ENCODE measurements around the gene FBXW8.

FBXW8 gene

GRCh38 chr12:116955382-116956021 lies 44.8 kb downstream of the FBXW8 start:
- DNase-seq (ENCODE audit: low spot score), result no peak

- no peak for DNase-seq (ENCODE audit: low spot score)
These were observed 47.9 kb downstream of the FBXW8 start for GRCh38 chr12:116958402-116959197.

- no peak for DNase-seq (ENCODE audit: low spot score)
These were observed 48.4 kb downstream of the FBXW8 start for GRCh38 chr12:116959198-116959460.

- no peak for DNase-seq (ENCODE audit: low spot score)
These were observed 49.2 kb downstream of the FBXW8 start for GRCh38 chr12:116959845-116960514.

- no peak for DNase-seq (ENCODE audit: low spot score)
These were observed 51.4 kb downstream of the FBXW8 start for GRCh38 chr12:116962197-116962596.

GRCh38 chr12:116962783-116963356 lies 52.1 kb downstream of the FBXW8 start:
- DNase-seq (ENCODE audit: low spot score), result no peak

- DNase-seq (ENCODE audit: low spot score), result peak; percentile 77
These were observed 53.6 kb downstream of the FBXW8 start for GRCh38 chr12:116964054-116965050.

GRCh38 chr12:116968986-116969385 lies 58.2 kb downstream of the FBXW8 start:
- DNase-seq (ENCODE audit: low spot score), result no peak

GRCh38 chr12:116969615-116970585 lies 59.1 kb downstream of the FBXW8 start:
- DNase-seq (ENCODE audit: low spot score), result peak; percentile 84

- DNase-seq (ENCODE audit: low spot score), result no peak
These were observed 60.5 kb downstream of the FBXW8 start for GRCh38 chr12:116971222-116971621.

GRCh38 chr12:116975779-116976393 lies 65.1 kb downstream of the FBXW8 start:
- DNase-seq (ENCODE audit: low spot score), result no peak

GRCh38 chr12:116977465-116978380 lies 67.0 kb downstream of the FBXW8 start:
- DNase-seq (ENCODE audit: low spot score), result no peak

- no peak for DNase-seq (ENCODE audit: low spot score)
These were observed 68.2 kb downstream of the FBXW8 start for GRCh38 chr12:116978791-116979508.

- DNase-seq (ENCODE audit: low spot score), result no peak
These were observed 69.3 kb downstream of the FBXW8 start for GRCh38 chr12:116980083-116980482.

GRCh38 chr12:116982791-116983411 lies 72.2 kb downstream of the FBXW8 start:
- DNase-seq (ENCODE audit: low spot score), result no peak

- DNase-seq (ENCODE audit: low spot score), result no peak
These were observed 73.3 kb downstream of the FBXW8 start for GRCh38 chr12:116984098-116984497.

- no peak for DNase-seq (ENCODE audit: low spot score)
These were observed 79.6 kb downstream of the FBXW8 start for GRCh38 chr12:116990329-116990728.
